Heart right ventricle (tissue), 16 donors: ENCODE measurements around the gene FAXC. TPM values are rescaled to one million over a fixed set of nuclear protein-coding genes. Genes with fewer than 3 reads are reported as not detected.

Experiments used
- ATAC-seq, 8 donors: fragments of 200-7000 bp; cut with Tn5 transposase; one replicate each; pipeline ENCODE4 v1.9.1; 2020; ENCODE audit warnings: mild to moderate bottlenecking in 8 of 8, moderate library complexity in 8 of 8, moderate number of reproducible peaks in 1 of 8
- DNase-seq, 2 donors: peaks; one replicate each; pipeline ENCODE4 v3.0.0-alpha.2; 2020
- H3K27ac ChIP-seq, 10 donors: fragments of 200-600 bp; sonication (generic) in 2 of 10; one replicate each; pipeline versions ENCODE4 v1.5.0 to v1.8.0; 2020 to 2022; ENCODE audit warnings: mild to moderate bottlenecking in 3 of 10
- H3K27me3 ChIP-seq, 7 donors: fragments of 200-600 bp; one replicate each; pipeline ENCODE4 v1.8.0; 2021 to 2022; ENCODE audit warnings: mild to moderate bottlenecking in 2 of 7
- H3K36me3 ChIP-seq, 9 donors: fragments of 200-600 bp; sonication (generic) in 1 of 9; one replicate each; pipeline versions ENCODE4 v1.5.0 to v1.8.0; 2020 to 2022; ENCODE audit warnings: mild to moderate bottlenecking in 2 of 9
- H3K4me1 ChIP-seq, 9 donors: fragments of 200-600 bp; sonication (generic) in 1 of 9; one replicate each; pipeline versions ENCODE4 v1.5.0 to v1.8.0; 2020 to 2022; ENCODE audit warnings: mild to moderate bottlenecking in 4 of 9
- H3K4me3 ChIP-seq, 10 donors: fragments of 200-600 bp; sonication (generic) in 2 of 10; one replicate each; pipeline versions ENCODE4 v1.5.0 to v1.8.0; 2020 to 2022; ENCODE audit warnings: mild to moderate bottlenecking in 7 of 10, moderate library complexity in 2 of 10
- H3K9me3 ChIP-seq, 11 donors: fragments of 200-600 bp in 10 of 11; sonication (generic) in 2 of 11; one replicate each; pipeline versions ENCODE4 v1.5.0 to v1.8.0; 2013 to 2022; ENCODE audit warnings: mild to moderate bottlenecking in 2 of 11, control low read depth in 1 of 11, moderate library complexity in 1 of 11
- CTCF ChIP-seq, 9 donors: fragments of 200-600 bp; sonication (generic) in 2 of 9; IDR thresholded peaks; one replicate each; pipeline versions ENCODE4 v1.5.0 to v1.8.0; 2021 to 2022; ENCODE audit warnings: antibody characterized with exemption in 9 of 9, mild to moderate bottlenecking in 5 of 9, moderate library complexity in 1 of 9
- WGBS, 2 donors: extraction: QIAGEN DNeasy Blood & Tissue Kit; methylation state at CpG; one replicate each; pipeline ENCODE4 v1.1.7; 2013; ENCODE audit warnings: inconsistent platforms in 1 of 2; 5-methylcytosine and 5-hydroxymethylcytosine counted together
- intact Hi-C, 10 donors: fragments of 100-400 bp; cut with DNase I; formaldehyde crosslinking; loops; one replicate each; pipeline versions ENCODE4 v1.11.1 to v1.14.2; 2022
- polyA plus RNA-seq, 2 donors: library from polyadenylated mRNA; stranded (reverse); fragments of 200-250 nt; gene quantifications; one replicate each; pipeline ENCODE4 v1.2.3, GENCODE V29; 2013
- total RNA-seq, 10 donors: library from RNA; stranded (reverse); fragmentation: NEBNext Ultra II Directional in 3 of 10; extraction: Animal tissue kit (Norgen Biotek cat#: 25700) in 3 of 10; gene quantifications; one replicate each; pipeline versions ENCODE4 v1.2.1 to v1.2.4, GENCODE V29; 2021 to 2023
- donor health status: Arrhythmogenic right ventricular cardiomyopathy.
- donor health status: ischemic (EF 13 %, LVEDD 7.1; RV severe dilation, severe dysfunction).
- donor health status: healthy with polysubstance abuse.
- donor health status: DM: no; HTN: yes; CAD: no.
- donor health status: DM: no; HTN: no; CAD: no.
- donor health status: ischemic (EF 25% LVEDD 6.9; RV normal size, moderate dysfunction).
- donor health status: ischemic (EF 25% LVEDD 5.7; RV mildly dilated, moderate dysfunction).
- donor health status: healthy.
- donor health status: DM: yes; HTN: yes; CAD: no.
- donor health status: Ischemic cardiomyopathy.
- donor health status: ischemic (EF 35%, LVEDD 5.7; RV mildly dilated, moderate dysfunction).
- donor health status: nonischemic (EF 11% LVEDD 7.7; RV severe dilation, severe dysfunction).
- donor health status: DM: yes; HTN: yes; CAD: no.
- donor health status: PGD.
- donor health status: ischemic (EF 29% LVEDD 5.4; RV normal size, mild dysfunction).
- donor health status: nonischemic (EF 23%, LVEDD 6.1; RV moderate dilation, normal function).

The FAXC gene
- total and polyA plus RNA-seq, 12 donors: 0.07 to 1.3 (median 0.36) TPM; not detected in 5

GRCh38 chr6:99350573-99350972 is 1.1 kb upstream of the FAXC start:
- 29 to 35% methylated on average over 10 of the region's 10 CpGs for WGBS, 2 donors
- DNase-seq (no peak), ATAC-seq (no peak)
- intact Hi-C loops: no loop called here
- Histone ChIP-seq H3K27me3 (peaks cover 0 to 79% (median 42%) of the 10 kb centered on the region in 7 donors), H3K9me3 (no peaks in the 10 kb centered on the region), H3K36me3 (no peaks in the 10 kb centered on the region), H3K27ac (no peak overlapping the region), H3K4me1 (peaks cover 0 to 12% (median 5%) of the 10 kb centered on the region in 9 donors), H3K4me3 (no peak overlapping the region)
- no peak for TF ChIP-seq CTCF (IDR thresholded peaks at IDR 0.05)

GRCh38 chr6:99348288-99349170 is 945 bp downstream of the FAXC start:
- Histone ChIP-seq H3K9me3 (no peaks in the 10 kb centered on the region), H3K4me1 (peaks cover 0 to 12% (median 5%) of the 10 kb centered on the region in 9 donors), H3K27me3 (peaks cover 0 to 94% (median 41%) of the 10 kb centered on the region in 7 donors), H3K4me3 (peak overlapping the region in 9 of 10 donors; percentile 44 to 64 (median 56)), H3K36me3 (no peaks in the 10 kb centered on the region), H3K27ac (no peak overlapping the region)
- ATAC-seq (no peak), DNase-seq (no peak)
- whole genome bisulfite sequencing, 2 donors: 48 to 52% methylated on average over 25 of the region's 25 CpGs
- no peak for TF ChIP-seq CTCF (IDR thresholded peaks at IDR 0.05)
- intact Hi-C loops: no loop called here

GRCh38 chr6:99347804-99348203 is 1.7 kb downstream of the FAXC start:
- no peak for ATAC-seq
- H3K9me3 ChIP-seq: no peaks in the 10 kb centered on the region
- no peak overlapping the region for H3K4me3 ChIP-seq
- peaks cover 0 to 87% (median 35%) of the 10 kb centered on the region in 7 donors for H3K27me3 ChIP-seq
- 73 to 75% methylated on average over 1 of the region's 1 CpG for WGBS, 2 donors
- intact Hi-C loops: no loop called here
- no peak overlapping the region for H3K27ac ChIP-seq
- DNase-seq: no peak
- H3K36me3 ChIP-seq: no peaks in the 10 kb centered on the region
- TF ChIP-seq CTCF (IDR thresholded peaks at IDR 0.05): no peak
- peaks cover 0 to 12% (median 5%) of the 10 kb centered on the region in 9 donors for H3K4me1 ChIP-seq

GRCh38 chr6:99346595-99346994 is 2.9 kb downstream of the FAXC start:
- Histone ChIP-seq H3K27ac (no peak overlapping the region), H3K27me3 (peaks cover 0 to 79% (median 28%) of the 10 kb centered on the region in 7 donors), H3K4me3 (no peak overlapping the region), H3K9me3 (no peaks in the 10 kb centered on the region), H3K36me3 (no peaks in the 10 kb centered on the region), H3K4me1 (peaks cover 0 to 12% (median 5%) of the 10 kb centered on the region in 9 donors)
- intact Hi-C loops: no loop called here
- 94% methylated on average over 10 of the region's 10 CpGs for WGBS, 2 donors
- ATAC-seq (no peak), DNase-seq (no peak)
- no peak for TF ChIP-seq CTCF (IDR thresholded peaks at IDR 0.05)
